HEK293 (cell line): ENCODE data around the gene BRPF1.

Experiments
- CTCF ChIA-PET: fragments of 350-600 bp; formaldehyde crosslinking; extraction: SDS; loops from one replicate; lab custom pipeline; 2021; ENCODE audit warnings: antibody characterized with exemption; lab: Yijun Ruan, JAX
- POLR2A ChIA-PET: fragments of 300-600 bp; formaldehyde crosslinking; extraction: SDS; loops from one replicate; lab custom pipeline; 2020; ENCODE audit warnings: antibody characterized with exemption, inconsistent platforms; lab: Yijun Ruan, JAX
- H3K27ac ChIP-seq: fragments of 200-500 bp; sonication (Bioruptor generic); 2 replicates; pipeline ENCODE4 v1.5.1; 2014; ENCODE audit warnings: low read depth, low read length, control low read depth, inconsistent platforms; ENCODE audit errors: extremely low read depth
- H3K36me3 ChIP-seq, 2 experiments: fragments of 200-500 bp in 1 of 2; sonication (Bioruptor generic) in 1 of 2; 1 replicate in 1 of 2; 2 replicates in 1 of 2; pipeline ENCODE4 v1.5.1; 2014 to 2017; ENCODE audit warnings: inconsistent platforms in 2 of 2, low read length in 2 of 2; ENCODE audit not compliant: control insufficient read depth in 2 of 2, insufficient read depth in 1 of 2
- H3K4me1 ChIP-seq: fragments of 200-500 bp; sonication (Bioruptor generic); 2 replicates; pipeline ENCODE4 v1.5.1; 2014; ENCODE audit warnings: mild to moderate bottlenecking, low read length, inconsistent platforms; ENCODE audit not compliant: control insufficient read depth, insufficient read depth
- H3K4me3 ChIP-seq: 2 replicates; pipeline ENCODE4 v1.5.1; 2011; ENCODE audit warnings: low read depth, mild to moderate bottlenecking, control low read depth, low read length, moderate library complexity
- H3K9me3 ChIP-seq: fragments of 200-500 bp; sonication (Bioruptor generic); 2 replicates; pipeline ENCODE4 v1.5.1; 2014; ENCODE audit warnings: low read depth, low read length, inconsistent platforms; ENCODE audit not compliant: control insufficient read depth, insufficient read depth
- GLIS1 ChIP-seq: fragments of 450-650 bp; formaldehyde crosslinking; IDR thresholded peaks from 2 replicates; pipeline ENCODE4 v1.5.1; 2016; ENCODE audit warnings: missing biosample characterization, missing genetic modification characterization
- OSR2 ChIP-seq: fragments of 450-650 bp; formaldehyde crosslinking; IDR thresholded peaks from 2 replicates; pipeline ENCODE4 v1.5.1; 2016; ENCODE audit warnings: missing biosample characterization, missing genetic modification characterization
- OVOL3 ChIP-seq: fragments of 450-650 bp; formaldehyde crosslinking; IDR thresholded peaks from 2 replicates; pipeline ENCODE4 v1.5.1; 2016; ENCODE audit warnings: missing biosample characterization, missing genetic modification characterization
- PATZ1 ChIP-seq: fragments of 450-650 bp; formaldehyde crosslinking; IDR thresholded peaks from 2 replicates; pipeline ENCODE4 v1.5.1; 2016; ENCODE audit warnings: missing biosample characterization, missing genetic modification characterization
- SP2 ChIP-seq: fragments of 450-650 bp; formaldehyde crosslinking; IDR thresholded peaks from 2 replicates; pipeline ENCODE4 v1.5.1; 2016; ENCODE audit warnings: missing biosample characterization, missing genetic modification characterization
- SP7 ChIP-seq: fragments of 450-650 bp; formaldehyde crosslinking; IDR thresholded peaks from 2 replicates; pipeline ENCODE4 v1.5.1; 2016; ENCODE audit warnings: missing biosample characterization, missing genetic modification characterization
- YY1 ChIP-seq: fragments of 450-650 bp; formaldehyde crosslinking; IDR thresholded peaks from 2 replicates; pipeline ENCODE4 v1.5.1; 2018; ENCODE audit warnings: missing biosample characterization, missing genetic modification characterization
- ZFP69B ChIP-seq: fragments of 450-650 bp; formaldehyde crosslinking; IDR thresholded peaks from 2 replicates; pipeline ENCODE4 v1.5.1; 2016; ENCODE audit warnings: missing biosample characterization, missing genetic modification characterization
- ZNF132 ChIP-seq: fragments of 450-650 bp; formaldehyde crosslinking; IDR thresholded peaks from 2 replicates; pipeline ENCODE4 v1.5.1; 2017; ENCODE audit warnings: missing biosample characterization, missing genetic modification characterization, borderline replicate concordance
- ZNF211 ChIP-seq: fragments of 450-650 bp; formaldehyde crosslinking; IDR thresholded peaks from 2 replicates; pipeline ENCODE4 v1.5.1; 2016; ENCODE audit warnings: low read depth, missing biosample characterization, missing genetic modification characterization
- ZNF221 ChIP-seq: fragments of 450-650 bp; formaldehyde crosslinking; IDR thresholded peaks from 2 replicates; pipeline ENCODE4 v1.5.1; 2017; ENCODE audit warnings: missing biosample characterization, missing genetic modification characterization, borderline replicate concordance
- ZNF248 ChIP-seq: fragments of 450-650 bp; formaldehyde crosslinking; IDR thresholded peaks from 2 replicates; pipeline ENCODE4 v1.5.1; 2017; ENCODE audit warnings: missing biosample characterization, missing genetic modification characterization
- ZNF394 ChIP-seq: fragments of 450-650 bp; formaldehyde crosslinking; IDR thresholded peaks from 2 replicates; pipeline ENCODE4 v1.5.1; 2016; ENCODE audit warnings: missing biosample characterization, missing genetic modification characterization, mild to moderate bottlenecking, moderate library complexity, borderline replicate concordance
- ZNF501 ChIP-seq: fragments of 450-650 bp; formaldehyde crosslinking; IDR thresholded peaks from 2 replicates; pipeline ENCODE4 v1.5.1; 2016; ENCODE audit warnings: missing biosample characterization, missing genetic modification characterization
- ZNF571 ChIP-seq: fragments of 450-650 bp; formaldehyde crosslinking; IDR thresholded peaks from 2 replicates; pipeline ENCODE4 v1.5.0; 2017; ENCODE audit warnings: missing biosample characterization, missing genetic modification characterization
- ZNF585B ChIP-seq: fragments of 450-650 bp; formaldehyde crosslinking; IDR thresholded peaks from 2 replicates; pipeline ENCODE4 v1.5.1; 2016; ENCODE audit warnings: missing biosample characterization, missing genetic modification characterization
- ZNF830 ChIP-seq: fragments of 450-650 bp; IDR thresholded peaks from 2 replicates; pipeline ENCODE4 v1.5.0; 2018; ENCODE audit warnings: missing biosample characterization, missing genetic modification characterization, low read depth, mild to moderate bottlenecking, moderate library complexity
- ZXDB ChIP-seq: fragments of 450-650 bp; formaldehyde crosslinking; IDR thresholded peaks from 2 replicates; pipeline ENCODE4 v1.5.1; 2016; ENCODE audit warnings: missing biosample characterization, missing genetic modification characterization
- TF ChIP-seq, protein P1 (sequence below): fragments of 450-650 bp; formaldehyde crosslinking; IDR thresholded peaks from 2 replicates; pipeline ENCODE4 v1.5.1; 2016; ENCODE audit warnings: missing biosample characterization, missing genetic modification characterization, low read depth
- TF ChIP-seq, protein P2 (sequence below): fragments of 450-650 bp; formaldehyde crosslinking; IDR thresholded peaks from 2 replicates; pipeline ENCODE4 v1.5.1; 2016; ENCODE audit warnings: missing biosample characterization, missing genetic modification characterization, borderline replicate concordance
- TF ChIP-seq, protein P3 (sequence below): fragments of 450-650 bp; formaldehyde crosslinking; IDR thresholded peaks from 2 replicates; pipeline ENCODE4 v1.5.1; 2016; ENCODE audit warnings: missing biosample characterization, missing genetic modification characterization
- TF ChIP-seq, protein P4 (sequence below): fragments of 450-650 bp; formaldehyde crosslinking; IDR thresholded peaks from 2 replicates; pipeline ENCODE4 v1.5.1; 2016; ENCODE audit warnings: missing biosample characterization, missing genetic modification characterization

Gene BRPF1, protein sequence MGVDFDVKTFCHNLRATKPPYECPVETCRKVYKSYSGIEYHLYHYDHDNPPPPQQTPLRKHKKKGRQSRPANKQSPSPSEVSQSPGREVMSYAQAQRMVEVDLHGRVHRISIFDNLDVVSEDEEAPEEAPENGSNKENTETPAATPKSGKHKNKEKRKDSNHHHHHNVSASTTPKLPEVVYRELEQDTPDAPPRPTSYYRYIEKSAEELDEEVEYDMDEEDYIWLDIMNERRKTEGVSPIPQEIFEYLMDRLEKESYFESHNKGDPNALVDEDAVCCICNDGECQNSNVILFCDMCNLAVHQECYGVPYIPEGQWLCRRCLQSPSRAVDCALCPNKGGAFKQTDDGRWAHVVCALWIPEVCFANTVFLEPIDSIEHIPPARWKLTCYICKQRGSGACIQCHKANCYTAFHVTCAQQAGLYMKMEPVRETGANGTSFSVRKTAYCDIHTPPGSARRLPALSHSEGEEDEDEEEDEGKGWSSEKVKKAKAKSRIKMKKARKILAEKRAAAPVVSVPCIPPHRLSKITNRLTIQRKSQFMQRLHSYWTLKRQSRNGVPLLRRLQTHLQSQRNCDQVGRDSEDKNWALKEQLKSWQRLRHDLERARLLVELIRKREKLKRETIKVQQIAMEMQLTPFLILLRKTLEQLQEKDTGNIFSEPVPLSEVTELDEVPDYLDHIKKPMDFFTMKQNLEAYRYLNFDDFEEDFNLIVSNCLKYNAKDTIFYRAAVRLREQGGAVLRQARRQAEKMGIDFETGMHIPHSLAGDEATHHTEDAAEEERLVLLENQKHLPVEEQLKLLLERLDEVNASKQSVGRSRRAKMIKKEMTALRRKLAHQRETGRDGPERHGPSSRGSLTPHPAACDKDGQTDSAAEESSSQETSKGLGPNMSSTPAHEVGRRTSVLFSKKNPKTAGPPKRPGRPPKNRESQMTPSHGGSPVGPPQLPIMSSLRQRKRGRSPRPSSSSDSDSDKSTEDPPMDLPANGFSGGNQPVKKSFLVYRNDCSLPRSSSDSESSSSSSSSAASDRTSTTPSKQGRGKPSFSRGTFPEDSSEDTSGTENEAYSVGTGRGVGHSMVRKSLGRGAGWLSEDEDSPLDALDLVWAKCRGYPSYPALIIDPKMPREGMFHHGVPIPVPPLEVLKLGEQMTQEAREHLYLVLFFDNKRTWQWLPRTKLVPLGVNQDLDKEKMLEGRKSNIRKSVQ (N-terminal part only)

GRCh38 chr3:9731206-9732079 is at the start of gene BRPF1:
BRPF1 (plus strand) TSS chr3:9731735; CDS start chr3:9734141, 2,406 bp downstream.
- POLR2A ChIA-PET, result interaction anchor here (0.8 to 3.4 kb wide), 9 partner anchors 8 to 517 kb away, joined by 3 to 47 read pairs (median 6); partner anchors contain the start of genes ARPC4, CAMK1, MTMR14 and OGG1
- Histone ChIP-seq H3K9me3 (no peaks in the 10 kb centered on the region), H3K36me3 (peaks cover 16 to 37% of the 10 kb centered on the region in 2 experiments), H3K4me1 (peaks cover 7% of the 10 kb centered on the region; the same call in 1 of the 2 replicates), H3K27ac (peak within 1 kb of the TSS; percentile 100), H3K4me3 (peak within 1 kb of the TSS; percentile 87)
- CTCF ChIA-PET, result interaction anchor here (0.5 to 2.3 kb wide), 7 partner anchors 15 to 231 kb away, joined by 3 to 15 read pairs (median 3); partner anchors contain the start of gene OGG1
- TF ChIP-seq YY1 (tag by site-specific recombination) (peak; percentile 87), ZNF571 (no peak), SP2 (tag by site-specific recombination) (peak; percentile 94), ZNF211 (tag by site-specific recombination) (no peak), ZNF501 (tag by site-specific recombination) (peak; percentile 97; the same call in 1 of the 2 replicates), ZXDB (tag by site-specific recombination) (peak; percentile 99), OSR2 (tag by site-specific recombination) (peak; percentile 84), ZNF394 (tag by site-specific recombination) (peak; percentile 87), ZNF585B (no peak), ZFP69B (tag by site-specific recombination) (peak; percentile 86), ZNF221 (tag by site-specific recombination) (0 out of 2 replicates have a peak, but pooled peaks have one; percentile 54), PATZ1 (tag by site-specific recombination) (peak; percentile 95), ZNF830 (tag by site-specific recombination) (no peak), GLIS1 (tag by site-specific recombination) (peak; percentile 85), OVOL3 (tag by site-specific recombination) (peak; percentile 90), ZNF248 (no peak), ZNF132 (tag by site-specific recombination) (no peak), SP7 (tag by site-specific recombination) (peak; percentile 96)
- TF ChIP-seq, protein P1, sequence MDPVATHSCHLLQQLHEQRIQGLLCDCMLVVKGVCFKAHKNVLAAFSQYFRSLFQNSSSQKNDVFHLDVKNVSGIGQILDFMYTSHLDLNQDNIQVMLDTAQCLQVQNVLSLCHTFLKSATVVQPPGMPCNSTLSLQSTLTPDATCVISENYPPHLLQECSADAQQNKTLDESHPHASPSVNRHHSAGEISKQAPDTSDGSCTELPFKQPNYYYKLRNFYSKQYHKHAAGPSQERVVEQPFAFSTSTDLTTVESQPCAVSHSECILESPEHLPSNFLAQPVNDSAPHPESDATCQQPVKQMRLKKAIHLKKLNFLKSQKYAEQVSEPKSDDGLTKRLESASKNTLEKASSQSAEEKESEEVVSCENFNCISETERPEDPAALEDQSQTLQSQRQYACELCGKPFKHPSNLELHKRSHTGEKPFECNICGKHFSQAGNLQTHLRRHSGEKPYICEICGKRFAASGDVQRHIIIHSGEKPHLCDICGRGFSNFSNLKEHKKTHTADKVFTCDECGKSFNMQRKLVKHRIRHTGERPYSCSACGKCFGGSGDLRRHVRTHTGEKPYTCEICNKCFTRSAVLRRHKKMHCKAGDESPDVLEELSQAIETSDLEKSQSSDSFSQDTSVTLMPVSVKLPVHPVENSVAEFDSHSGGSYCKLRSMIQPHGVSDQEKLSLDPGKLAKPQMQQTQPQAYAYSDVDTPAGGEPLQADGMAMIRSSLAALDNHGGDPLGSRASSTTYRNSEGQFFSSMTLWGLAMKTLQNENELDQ (tag by site-specific recombination), result no peak
- TF ChIP-seq, protein P2, sequence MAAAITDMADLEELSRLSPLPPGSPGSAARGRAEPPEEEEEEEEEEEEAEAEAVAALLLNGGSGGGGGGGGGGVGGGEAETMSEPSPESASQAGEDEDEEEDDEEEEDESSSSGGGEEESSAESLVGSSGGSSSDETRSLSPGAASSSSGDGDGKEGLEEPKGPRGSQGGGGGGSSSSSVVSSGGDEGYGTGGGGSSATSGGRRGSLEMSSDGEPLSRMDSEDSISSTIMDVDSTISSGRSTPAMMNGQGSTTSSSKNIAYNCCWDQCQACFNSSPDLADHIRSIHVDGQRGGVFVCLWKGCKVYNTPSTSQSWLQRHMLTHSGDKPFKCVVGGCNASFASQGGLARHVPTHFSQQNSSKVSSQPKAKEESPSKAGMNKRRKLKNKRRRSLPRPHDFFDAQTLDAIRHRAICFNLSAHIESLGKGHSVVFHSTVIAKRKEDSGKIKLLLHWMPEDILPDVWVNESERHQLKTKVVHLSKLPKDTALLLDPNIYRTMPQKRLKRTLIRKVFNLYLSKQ (tag by site-specific recombination), result 0 out of 2 replicates have a peak, but pooled peaks have one; percentile 74
- TF ChIP-seq, protein P3, sequence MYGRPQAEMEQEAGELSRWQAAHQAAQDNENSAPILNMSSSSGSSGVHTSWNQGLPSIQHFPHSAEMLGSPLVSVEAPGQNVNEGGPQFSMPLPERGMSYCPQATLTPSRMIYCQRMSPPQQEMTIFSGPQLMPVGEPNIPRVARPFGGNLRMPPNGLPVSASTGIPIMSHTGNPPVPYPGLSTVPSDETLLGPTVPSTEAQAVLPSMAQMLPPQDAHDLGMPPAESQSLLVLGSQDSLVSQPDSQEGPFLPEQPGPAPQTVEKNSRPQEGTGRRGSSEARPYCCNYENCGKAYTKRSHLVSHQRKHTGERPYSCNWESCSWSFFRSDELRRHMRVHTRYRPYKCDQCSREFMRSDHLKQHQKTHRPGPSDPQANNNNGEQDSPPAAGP (tag by site-specific recombination), result peak; percentile 100
- TF ChIP-seq, protein P4, sequence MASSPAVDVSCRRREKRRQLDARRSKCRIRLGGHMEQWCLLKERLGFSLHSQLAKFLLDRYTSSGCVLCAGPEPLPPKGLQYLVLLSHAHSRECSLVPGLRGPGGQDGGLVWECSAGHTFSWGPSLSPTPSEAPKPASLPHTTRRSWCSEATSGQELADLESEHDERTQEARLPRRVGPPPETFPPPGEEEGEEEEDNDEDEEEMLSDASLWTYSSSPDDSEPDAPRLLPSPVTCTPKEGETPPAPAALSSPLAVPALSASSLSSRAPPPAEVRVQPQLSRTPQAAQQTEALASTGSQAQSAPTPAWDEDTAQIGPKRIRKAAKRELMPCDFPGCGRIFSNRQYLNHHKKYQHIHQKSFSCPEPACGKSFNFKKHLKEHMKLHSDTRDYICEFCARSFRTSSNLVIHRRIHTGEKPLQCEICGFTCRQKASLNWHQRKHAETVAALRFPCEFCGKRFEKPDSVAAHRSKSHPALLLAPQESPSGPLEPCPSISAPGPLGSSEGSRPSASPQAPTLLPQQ (tag by site-specific recombination), result peak; percentile 92
